H54 (cell line): ENCODE measurements around the gene DNMT3A.

Experiments used
- DNase-seq: peaks from one replicate; pipeline ENCODE4 v3.0.0; 2011; ENCODE audit warnings: low spot score, mixed read lengths; ENCODE audit not compliant: insufficient read length
- FAIRE-seq: peaks from 3 replicates; lab custom pipeline; 2011; peaks lifted over from hg19 to GRCh38; lab: Jason Lieb, UNC
- POLR2A ChIP-seq: IDR thresholded peaks from 2 replicates; pipeline ENCODE4 v1.6.1; 2011; ENCODE audit warnings: low read depth, mild to moderate bottlenecking, low read length

The DNMT3A gene

GRCh38 chr2:25249785-25250184 is 91.9 kb downstream of the DNMT3A start:
- no peak for DNase-seq
- no peak for TF ChIP-seq POLR2A
- no peak for FAIRE-seq

- FAIRE-seq (no peak), DNase-seq (no peak)
- no peak for TF ChIP-seq POLR2A
These were observed 93.8 kb downstream of the DNMT3A start for GRCh38 chr2:25247792-25248512.

GRCh38 chr2:25246558-25247290 is 95.0 kb downstream of the DNMT3A start:
- no peak for DNase-seq
- no peak for FAIRE-seq
- no peak for TF ChIP-seq POLR2A

- FAIRE-seq (no peak), DNase-seq (no peak)
- no peak for TF ChIP-seq POLR2A
These were observed 95.7 kb downstream of the DNMT3A start for GRCh38 chr2:25246001-25246400.

- DNase-seq (no peak), FAIRE-seq (no peak)
- no peak for TF ChIP-seq POLR2A
These were observed 96.6 kb downstream of the DNMT3A start for GRCh38 chr2:25245141-25245540.

- TF ChIP-seq POLR2A = no peak
- DNase-seq (no peak), FAIRE-seq (no peak)
These were observed 97.7 kb downstream of the DNMT3A start for GRCh38 chr2:25243995-25244394.

- TF ChIP-seq POLR2A = no peak
- FAIRE-seq (no peak), DNase-seq (no peak)
These were observed 100.3 kb downstream of the DNMT3A start for GRCh38 chr2:25241452-25241851.

GRCh38 chr2:25240636-25241035 is 101.1 kb downstream of the DNMT3A start:
- no peak for FAIRE-seq
- no peak for DNase-seq

GRCh38 chr2:25238920-25239319 is 102.8 kb downstream of the DNMT3A start:
- TF ChIP-seq POLR2A = no peak
- FAIRE-seq (no peak), DNase-seq (no peak)

More at GRCh38 chr2:25240636-25241035, 101.1 kb downstream of the DNMT3A start:
- no peak for TF ChIP-seq POLR2A

- no peak for TF ChIP-seq POLR2A
- no peak for FAIRE-seq
- DNase-seq = no peak
These were observed 104.0 kb downstream of the DNMT3A start for GRCh38 chr2:25237764-25238163.

- no peak for TF ChIP-seq POLR2A
- DNase-seq (no peak), FAIRE-seq (no peak)
These were observed 105.0 kb downstream of the DNMT3A start for GRCh38 chr2:25236736-25237135.

GRCh38 chr2:25234738-25235137 is 107.0 kb downstream of the DNMT3A start:
- DNase-seq (no peak), FAIRE-seq (no peak)
- TF ChIP-seq POLR2A = no peak

- TF ChIP-seq POLR2A = no peak
- FAIRE-seq (no peak), DNase-seq (no peak)
These were observed 107.7 kb downstream of the DNMT3A start for GRCh38 chr2:25233916-25234605.

- no peak for TF ChIP-seq POLR2A
- FAIRE-seq (no peak), DNase-seq (no peak)
These were observed 109.4 kb downstream of the DNMT3A start for GRCh38 chr2:25232248-25232825.
